Endometrial microvascular endothelial cells (primary cell): Measurements from ENCODE around the gene CPXM2. TPM values are rescaled to one million over a fixed set of nuclear protein-coding genes. Genes with fewer than 3 reads are reported as not detected.

Experiments
- in situ Hi-C: cut with HindIII; loops from 2 replicates; pipeline ENCODE4 v1.10.0; 2017; ENCODE audit warnings: low sequenced_read_pairs, low pct_unique_long_range_greater_than_20kb; ENCODE audit errors: inconsistent ontology term
- total RNA-seq: library from RNA; depleted of rRNA; stranded (reverse); fragments of >200 nt; gene quantifications from one replicate; pipeline ENCODE4 v1.2.3, GENCODE V29; 2015; ENCODE audit errors: inconsistent ontology term

The CPXM2 gene
- total RNA-seq, 1 donor from 2014 or later: not detected

- in situ Hi-C loops: no loop called here
These were observed 8.7 kb downstream of the CPXM2 start for GRCh38 chr10:123882681-123883445.

DNA sequence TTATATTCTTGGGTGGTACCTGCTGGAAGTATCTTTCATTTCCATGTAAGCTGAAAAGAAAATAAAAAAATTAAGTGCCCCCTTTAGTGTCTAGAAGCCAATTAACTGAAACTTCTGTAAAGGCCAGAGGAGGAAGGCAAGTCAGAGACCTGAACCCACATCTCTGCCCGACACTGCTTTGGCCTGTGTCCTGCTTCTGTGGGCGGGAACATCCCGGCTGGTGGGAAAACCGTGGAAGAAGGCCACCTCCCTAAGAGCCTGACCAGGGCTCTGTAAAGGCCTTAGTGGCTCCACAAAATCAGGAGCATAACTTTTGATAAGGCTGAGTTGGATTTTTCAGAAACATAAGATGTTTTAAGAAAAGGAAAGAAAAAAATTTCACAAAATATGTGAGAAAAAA lies 9.4 kb downstream of the CPXM2 start:
- in situ Hi-C loops: no loop called here

- in situ Hi-C loops: no loop called here
These were observed 11.9 kb downstream of the CPXM2 start for GRCh38 chr10:123879606-123880257.

- in situ Hi-C loops: no loop called here
These were observed 12.8 kb downstream of the CPXM2 start for GRCh38 chr10:123878666-123879303.

GRCh38 chr10:123870260-123870659 lies 21.3 kb downstream of the CPXM2 start:
- in situ Hi-C loops: no loop called here

DNA sequence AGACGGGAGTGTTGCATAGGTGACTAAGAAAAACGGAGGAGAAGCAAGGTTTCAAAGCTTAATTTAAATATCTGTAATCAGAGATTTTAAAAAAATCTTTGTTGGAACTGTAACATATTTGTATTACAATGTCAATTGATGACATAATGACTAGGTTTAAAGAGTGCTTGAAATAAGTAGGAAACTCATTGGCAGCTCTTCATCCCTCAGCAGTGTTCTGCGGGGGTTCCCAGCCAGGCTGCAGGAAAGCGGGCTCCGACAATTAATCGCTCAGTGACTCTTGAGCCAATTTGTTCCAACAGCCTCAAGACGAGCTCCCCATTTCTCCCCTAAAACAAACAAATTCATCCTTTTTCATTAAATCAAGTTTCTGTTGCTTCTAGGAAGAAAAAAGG lies 22.6 kb downstream of the CPXM2 start:
- in situ Hi-C loops: no loop called here

GRCh38 chr10:123868038-123869019 lies 23.3 kb downstream of the CPXM2 start:
- in situ Hi-C loops: no loop called here

DNA sequence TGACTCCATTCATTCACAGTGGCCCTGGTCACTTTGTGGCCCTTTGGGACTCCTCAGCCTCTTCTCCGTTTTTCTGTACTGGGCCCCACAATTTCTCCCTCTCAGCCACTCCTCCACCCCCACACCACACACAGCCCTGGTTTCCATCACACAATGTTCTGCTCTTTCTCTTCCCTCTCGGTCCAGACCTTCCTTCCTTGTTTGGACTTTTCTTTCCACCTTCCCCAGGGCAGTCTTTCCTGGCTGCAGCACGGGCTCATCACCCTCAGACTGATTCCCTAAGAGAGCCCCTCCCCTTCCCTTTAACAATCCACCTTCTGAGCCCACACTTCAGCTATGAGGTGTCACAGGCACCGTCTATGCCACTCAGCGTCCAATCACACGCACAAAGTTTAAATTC lies 25.7 kb downstream of the CPXM2 start:
- in situ Hi-C loops: no loop called here

DNA sequence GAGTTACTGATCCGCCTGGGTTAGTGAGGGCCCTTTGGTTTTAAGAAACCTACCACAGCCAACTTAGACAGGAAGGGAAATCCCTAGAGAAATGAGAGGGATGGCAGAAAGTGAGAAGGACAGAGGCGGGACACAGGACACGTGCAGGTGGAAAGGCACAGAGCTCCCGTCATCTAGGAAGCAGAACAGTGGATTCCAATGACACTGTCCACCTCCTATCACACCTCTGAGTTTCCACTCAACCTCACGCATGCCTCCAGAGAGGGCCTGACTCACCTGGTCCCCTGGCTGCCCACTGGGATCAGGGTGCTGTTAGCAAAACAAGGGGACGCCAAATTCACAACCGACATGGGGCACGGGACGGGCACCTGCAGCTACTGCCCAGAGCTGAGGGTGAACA lies 26.3 kb downstream of the CPXM2 start:
- in situ Hi-C loops: no loop called here

DNA sequence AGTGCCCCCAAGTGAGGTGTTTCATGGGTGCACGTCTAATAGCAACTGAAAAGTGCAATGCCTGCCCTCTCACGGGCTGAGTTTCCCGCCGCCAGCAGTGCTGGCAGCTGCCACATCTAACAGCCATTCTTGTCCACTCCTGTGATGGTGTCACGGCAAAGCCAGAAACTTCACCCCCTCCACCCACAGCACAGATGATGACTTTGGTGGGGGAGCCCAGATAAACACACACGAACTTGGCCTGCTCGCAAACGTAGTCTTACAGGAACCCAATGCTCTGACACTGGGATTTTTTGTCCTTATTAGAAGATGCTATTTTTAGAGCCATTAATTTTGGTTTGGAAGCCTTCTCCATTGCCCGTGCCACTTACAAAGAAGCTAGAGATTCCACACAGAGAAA lies 26.7 kb downstream of the CPXM2 start:
- in situ Hi-C loops: no loop called here

DNA sequence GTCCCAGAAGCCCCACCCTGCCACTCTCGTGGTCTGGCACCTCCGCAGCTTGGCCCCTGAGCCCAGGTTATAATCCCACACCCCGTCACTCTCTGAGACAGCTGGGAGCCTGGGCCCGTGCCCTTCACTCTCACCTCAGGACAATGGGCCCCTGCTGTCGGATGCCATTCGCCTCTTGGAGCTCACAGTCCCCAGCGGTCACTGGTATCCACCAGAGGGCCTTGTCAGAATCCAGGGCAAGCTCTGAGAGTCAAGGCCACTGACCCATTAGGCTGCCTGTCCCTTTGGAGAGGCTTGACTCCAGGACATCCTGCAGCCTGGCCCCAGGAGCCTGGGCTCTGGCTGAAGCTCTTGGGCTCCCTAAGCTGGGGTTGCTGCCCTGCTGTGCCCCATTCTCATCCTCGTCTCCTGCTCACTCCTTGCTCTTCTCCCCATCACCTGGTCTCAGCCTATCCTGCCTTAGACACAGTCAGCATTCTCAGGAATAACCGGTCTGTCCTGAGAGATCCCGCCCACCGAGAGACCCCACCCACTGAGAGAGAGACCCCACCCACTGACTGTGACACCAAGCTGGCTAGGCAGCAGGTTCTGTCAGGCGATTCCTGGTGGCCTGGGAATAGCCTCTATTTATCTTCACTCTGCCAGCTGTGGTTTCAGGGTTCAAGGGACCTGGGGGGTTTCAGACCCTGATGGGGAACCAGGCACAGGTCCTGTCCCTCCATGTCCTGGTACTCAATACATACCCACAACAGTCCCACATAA lies 27.7 kb downstream of the CPXM2 start:
- in situ Hi-C loops: no loop called here

DNA sequence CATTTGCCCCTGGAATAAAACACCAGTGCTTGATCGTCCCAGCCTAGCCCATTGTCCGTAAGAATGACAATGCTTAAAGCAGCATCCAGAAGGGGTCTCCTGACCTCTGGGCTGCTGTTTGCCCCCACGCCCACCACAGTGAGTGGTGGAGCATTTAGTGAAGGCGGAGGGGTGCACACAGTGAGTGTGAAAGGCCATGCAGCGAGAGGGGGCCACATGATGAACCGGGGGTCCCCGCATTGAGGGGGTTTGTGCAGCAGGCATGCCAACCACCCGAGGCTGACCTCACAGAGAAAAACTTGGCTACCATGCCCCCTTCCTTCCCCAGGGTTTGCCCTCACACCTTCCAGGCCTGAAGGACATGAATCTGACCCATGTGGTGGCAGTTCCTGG lies 28.4 kb downstream of the CPXM2 start:
- in situ Hi-C loops: no loop called here

DNA sequence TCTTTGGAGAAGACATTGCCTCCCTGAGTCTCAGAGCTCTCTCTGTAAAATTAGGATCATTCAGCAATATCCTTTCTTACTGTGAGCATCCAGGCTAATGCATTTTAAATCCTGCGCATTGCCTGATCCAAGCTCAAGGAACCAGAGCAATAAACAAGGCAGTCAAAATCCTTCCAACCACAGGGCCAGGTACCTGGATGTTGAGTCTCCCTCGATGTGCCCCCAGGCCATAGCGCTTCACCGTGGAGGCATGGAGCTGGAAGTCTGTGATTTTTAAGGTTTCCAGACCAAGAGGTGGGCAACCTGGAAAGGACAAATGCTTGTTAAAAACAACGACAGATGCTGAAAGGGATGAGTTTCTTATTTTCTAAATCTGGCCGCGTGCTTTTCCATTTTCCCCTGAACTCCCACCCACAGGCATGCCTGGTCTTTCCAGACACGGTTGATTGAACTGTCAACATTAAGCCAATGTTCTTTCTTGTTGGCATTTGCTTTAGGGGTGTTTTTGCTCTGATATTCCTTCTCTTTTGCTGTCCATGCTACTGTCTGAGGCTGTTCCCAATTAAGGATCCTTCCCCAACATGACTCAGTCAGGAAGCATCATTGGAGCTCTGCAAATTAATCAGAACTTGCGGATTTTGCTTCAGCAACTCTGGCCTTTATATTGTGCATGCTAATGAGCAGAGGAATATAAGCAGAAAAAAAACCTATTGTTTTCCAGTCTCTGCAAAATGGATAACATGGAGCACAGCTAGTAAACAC lies 29.0 kb downstream of the CPXM2 start:
- in situ Hi-C loops: no loop called here

GRCh38 chr10:123860856-123861255 lies 30.8 kb downstream of the CPXM2 start:
- in situ Hi-C loops: no loop called here

- in situ Hi-C loops: no loop called here
These were observed 31.4 kb downstream of the CPXM2 start for GRCh38 chr10:123860209-123860608.

- in situ Hi-C loops: no loop called here
These were observed 32.0 kb downstream of the CPXM2 start for GRCh38 chr10:123859653-123860050.

DNA sequence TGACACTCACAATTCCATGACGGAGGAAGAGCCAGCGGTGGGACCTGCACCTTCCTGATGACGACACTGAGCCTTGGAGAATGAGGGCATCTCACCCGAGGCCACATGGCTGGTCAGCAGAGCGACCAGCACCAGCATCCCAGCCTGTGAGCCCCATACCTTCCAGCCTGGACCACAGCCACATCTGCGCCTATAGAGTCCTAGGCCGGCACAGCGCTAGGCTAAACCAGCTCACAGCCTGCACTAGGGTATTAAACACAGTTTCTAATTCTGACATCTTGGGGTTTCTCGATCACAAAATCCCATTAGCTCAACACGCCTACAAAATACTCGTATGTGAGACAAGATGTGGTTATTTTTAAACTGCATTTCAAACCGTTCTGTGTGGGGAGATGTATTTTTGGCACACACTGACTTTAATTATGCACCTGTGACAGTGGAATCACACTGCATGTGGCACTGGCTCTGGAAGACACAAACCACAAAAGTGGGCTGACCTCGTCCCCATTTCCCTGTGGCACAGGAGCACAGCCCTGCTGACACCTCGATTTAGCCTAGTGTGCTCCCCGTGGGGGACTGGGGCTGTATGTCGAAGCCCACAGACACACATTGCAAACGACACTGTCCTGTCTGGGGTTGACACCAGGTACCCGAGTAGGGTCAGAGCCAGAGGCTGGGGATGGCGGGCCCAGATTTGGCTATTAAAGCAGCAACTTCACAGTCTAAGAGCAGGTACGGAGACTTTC lies 32.5 kb downstream of the CPXM2 start:
- in situ Hi-C loops: no loop called here
